ENCODE results near the gene MOSMO. TPM values are rescaled to one million over a fixed set of nuclear protein-coding genes. Genes with fewer than 3 reads are reported as not detected.
"Not testable (repeated sequence)": the region's sequence is repeated elsewhere in the genome, so short reads cannot be mapped to it uniquely, and the experiment has no call there.

Gene MOSMO
- total RNA-seq, 1 donor from 2014 or later = 25.4 TPM

GRCh38 chr16:22092143-22092933, 84.4 kb downstream of the MOSMO start, which contains the start of gene VWA3A:
TSS of gene VWA3A (plus strand) at chr16:22092541. CDS start at chr16:22092638, 97 bp downstream.
- no peak for DNase-seq (ENCODE audit: low read depth, low spot score)

- DNase-seq (ENCODE audit: low read depth, low spot score) = no peak
These were observed 85.4 kb downstream of the MOSMO start for GRCh38 chr16:22093331-22093730.

GRCh38 chr16:22093996-22094395, 86.1 kb downstream of the MOSMO start:
- no peak for DNase-seq (ENCODE audit: low read depth, low spot score)

- DNase-seq (ENCODE audit: low read depth, low spot score) = no peak
These were observed 90.7 kb downstream of the MOSMO start for GRCh38 chr16:22098405-22099255.

- DNase-seq (ENCODE audit: low read depth, low spot score) = no peak
These were observed 91.5 kb downstream of the MOSMO start for GRCh38 chr16:22099256-22099975.

- DNase-seq (ENCODE audit: low read depth, low spot score) = no peak
These were observed 95.5 kb downstream of the MOSMO start for GRCh38 chr16:22103441-22103840.

GRCh38 chr16:22109258-22109898, 101.5 kb downstream of the MOSMO start:
- DNase-seq (ENCODE audit: low read depth, low spot score) = no peak

- not testable (repeated sequence) for DNase-seq (ENCODE audit: low read depth, low spot score)
These were observed 103.7 kb downstream of the MOSMO start for GRCh38 chr16:22111629-22112028.

- no peak for DNase-seq (ENCODE audit: low read depth, low spot score)
These were observed 108.3 kb downstream of the MOSMO start for GRCh38 chr16:22116095-22116700.

- no peak for DNase-seq (ENCODE audit: low read depth, low spot score)
These were observed 109.7 kb downstream of the MOSMO start for GRCh38 chr16:22117609-22118008.

- no peak for DNase-seq (ENCODE audit: low read depth, low spot score)
These were observed 112.5 kb downstream of the MOSMO start for GRCh38 chr16:22120440-22120839.

GRCh38 chr16:22122239-22122638, 114.3 kb downstream of the MOSMO start:
- no peak for DNase-seq (ENCODE audit: low read depth, low spot score)

- no peak for DNase-seq (ENCODE audit: low read depth, low spot score)
These were observed 115.2 kb downstream of the MOSMO start for GRCh38 chr16:22123146-22123545.

GRCh38 chr16:22123759-22124490, 116.0 kb downstream of the MOSMO start:
- no peak for DNase-seq (ENCODE audit: low read depth, low spot score)

GRCh38 chr16:22124583-22125284, 116.8 kb downstream of the MOSMO start:
- DNase-seq (ENCODE audit: low read depth, low spot score) = no peak

GRCh38 chr16:22126037-22126558, 118.2 kb downstream of the MOSMO start:
- DNase-seq (ENCODE audit: low read depth, low spot score) = no peak

GRCh38 chr16:22128537-22128936, 120.6 kb downstream of the MOSMO start:
- DNase-seq (ENCODE audit: low read depth, low spot score) = not testable (repeated sequence)

- DNase-seq (ENCODE audit: low read depth, low spot score) = no peak
These were observed 122.6 kb downstream of the MOSMO start for GRCh38 chr16:22130528-22130927.

- no peak for DNase-seq (ENCODE audit: low read depth, low spot score)
These were observed 124.9 kb downstream of the MOSMO start for GRCh38 chr16:22132801-22133200.

Measured in pulmonary artery endothelial cell (primary cell).